ENCODE measurements around the gene NONO. TPM values are rescaled to one million over a fixed set of nuclear protein-coding genes. Genes with fewer than 3 reads are reported as not detected.
"Not testable (repeated sequence)": the region's sequence is repeated elsewhere in the genome, so short reads cannot be mapped to it uniquely, and the experiment has no call there.

Gene NONO
- total RNA-seq, 4 donors from 2014 or later, result 196 to 268 (median 213) TPM

- no peaks in the 10 kb centered on the region for H3K9me3 ChIP-seq
- no peaks in the 10 kb centered on the region for H3K27me3 ChIP-seq
- H3K4me1 ChIP-seq, result no peaks in the 10 kb centered on the region
- no peak overlapping the region for H3K4me3 ChIP-seq
- H3K27ac ChIP-seq, result no peak overlapping the region
- TF ChIP-seq POLR2A (IDR thresholded peaks at IDR 0.05), result no peak
- TF ChIP-seq, protein P1, sequence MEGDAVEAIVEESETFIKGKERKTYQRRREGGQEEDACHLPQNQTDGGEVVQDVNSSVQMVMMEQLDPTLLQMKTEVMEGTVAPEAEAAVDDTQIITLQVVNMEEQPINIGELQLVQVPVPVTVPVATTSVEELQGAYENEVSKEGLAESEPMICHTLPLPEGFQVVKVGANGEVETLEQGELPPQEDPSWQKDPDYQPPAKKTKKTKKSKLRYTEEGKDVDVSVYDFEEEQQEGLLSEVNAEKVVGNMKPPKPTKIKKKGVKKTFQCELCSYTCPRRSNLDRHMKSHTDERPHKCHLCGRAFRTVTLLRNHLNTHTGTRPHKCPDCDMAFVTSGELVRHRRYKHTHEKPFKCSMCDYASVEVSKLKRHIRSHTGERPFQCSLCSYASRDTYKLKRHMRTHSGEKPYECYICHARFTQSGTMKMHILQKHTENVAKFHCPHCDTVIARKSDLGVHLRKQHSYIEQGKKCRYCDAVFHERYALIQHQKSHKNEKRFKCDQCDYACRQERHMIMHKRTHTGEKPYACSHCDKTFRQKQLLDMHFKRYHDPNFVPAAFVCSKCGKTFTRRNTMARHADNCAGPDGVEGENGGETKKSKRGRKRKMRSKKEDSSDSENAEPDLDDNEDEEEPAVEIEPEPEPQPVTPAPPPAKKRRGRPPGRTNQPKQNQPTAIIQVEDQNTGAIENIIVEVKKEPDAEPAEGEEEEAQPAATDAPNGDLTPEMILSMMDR (IDR thresholded peaks at IDR 0.05), result no peak
- no peak for TF ChIP-seq EP300 (IDR thresholded peaks at IDR 0.05)
- no peak for TF ChIP-seq POLR2AphosphoS5 (IDR thresholded peaks at IDR 0.05)
- ATAC-seq, result no peak
- WGBS, 2 donors (ENCODE audit: low coverage in 1 of 2), result no CpG with 5 or more reads among the region's 19 CpGs
- H3K36me3 ChIP-seq, result no peaks in the 10 kb centered on the region
These were observed 13.5 kb upstream of the NONO start for GRCh38 chrX:71269801-71270395.

GRCh38 chrX:71272313-71272712, 11.1 kb upstream of the NONO start:
- not testable (repeated sequence) for ATAC-seq, H3K9me3 ChIP-seq, H3K4me3 ChIP-seq, H3K36me3 ChIP-seq, H3K27ac ChIP-seq, H3K4me1 ChIP-seq, H3K27me3 ChIP-seq
- 63 to 87% methylated on average over 2 of the region's 2 CpGs for WGBS, 2 donors (ENCODE audit: low coverage in 1 of 2)

- H3K9me3 ChIP-seq, H3K4me3 ChIP-seq, H3K36me3 ChIP-seq, H3K27ac ChIP-seq, H3K27me3 ChIP-seq, ATAC-seq: not testable (repeated sequence)
- WGBS, 2 donors (ENCODE audit: low coverage in 1 of 2), result no CpG with 5 or more reads among the region's 11 CpGs
- peaks cover 0 to 19% (median 0%) of the 10 kb centered on the region in 3 donors for H3K4me1 ChIP-seq
These were observed 2.1 kb upstream of the NONO start for GRCh38 chrX:71281300-71281699.

GRCh38 chrX:71282514-71283402, 677 bp upstream of the NONO start:
- peak; percentile 77 for ATAC-seq
- H3K36me3 ChIP-seq, result no peaks in the 10 kb centered on the region
- H3K27ac ChIP-seq, result peak overlapping the region; percentile 68 to 93 (median 88)
- no peaks in the 10 kb centered on the region for H3K27me3 ChIP-seq
- H3K4me1 ChIP-seq, result peaks cover 0 to 33% (median 4%) of the 10 kb centered on the region in 3 donors
- TF ChIP-seq EP300 (IDR thresholded peaks at IDR 0.05) (no peak), POLR2AphosphoS5 (IDR thresholded peaks at IDR 0.05) (no peak), POLR2A (IDR thresholded peaks at IDR 0.05) (no peak)
- TF ChIP-seq, protein P1 (IDR thresholded peaks at IDR 0.05), result no peak
- peak overlapping the region; percentile 50 to 63 for H3K4me3 ChIP-seq
- H3K9me3 ChIP-seq, result no peaks in the 10 kb centered on the region
- WGBS, 2 donors (ENCODE audit: low coverage in 1 of 2), result 33 to 77% methylated on average over 3 to 4 of the region's 16 CpGs

- Histone ChIP-seq H3K27me3 (no peaks in the 10 kb centered on the region), H3K36me3 (peaks cover 0 to 4% of the 10 kb centered on the region in 2 donors), H3K27ac (no peak overlapping the region), H3K9me3 (no peaks in the 10 kb centered on the region), H3K4me3 (no peak overlapping the region), H3K4me1 (peaks cover 0 to 64% (median 4%) of the 10 kb centered on the region in 3 donors)
- TF ChIP-seq EP300 (IDR thresholded peaks at IDR 0.05) (no peak), POLR2A (IDR thresholded peaks at IDR 0.05) (no peak), POLR2AphosphoS5 (IDR thresholded peaks at IDR 0.05) (no peak)
- TF ChIP-seq, protein P1 (IDR thresholded peaks at IDR 0.05), result no peak
- ATAC-seq, result no peak
These were observed 2.5 kb downstream of the NONO start for GRCh38 chrX:71285929-71286328.

DNA sequence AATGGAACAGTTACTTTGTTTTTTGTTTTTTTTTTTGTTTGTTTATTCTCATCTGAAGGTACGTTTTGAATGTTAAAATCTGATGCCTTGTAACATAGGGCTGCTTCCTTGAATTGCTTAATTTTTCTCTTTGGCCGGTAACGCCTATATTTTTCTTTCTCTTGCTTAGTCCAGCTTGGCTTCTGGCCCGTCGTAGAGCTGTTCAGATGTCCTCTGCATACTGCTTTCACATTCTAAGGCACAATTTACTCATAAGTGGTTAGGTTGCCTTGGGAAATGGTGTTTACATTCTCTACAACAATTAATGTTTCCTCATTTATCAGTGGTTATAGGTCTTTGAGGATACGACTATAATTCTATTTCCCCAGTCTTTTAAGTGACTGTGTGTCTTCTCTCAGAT, 7.9 kb downstream of the NONO start:
- Histone ChIP-seq H3K36me3 (peaks cover 0 to 59% of the 10 kb centered on the region in 2 donors), H3K4me1 (peaks cover 0 to 51% (median 4%) of the 10 kb centered on the region in 3 donors), H3K27me3 (no peaks in the 10 kb centered on the region), H3K9me3 (no peaks in the 10 kb centered on the region), H3K27ac (peak overlapping the region in 1 of 4 donors; percentile 49), H3K4me3 (no peak overlapping the region)
- no peak for ATAC-seq
- WGBS, 2 donors (ENCODE audit: low coverage in 1 of 2), result 25 to 38% methylated on average over 5 to 6 of the region's 6 CpGs
- TF ChIP-seq POLR2A (IDR thresholded peaks at IDR 0.05), result no peak
